ENCODE measurements around the gene ERBB3.

DNA sequence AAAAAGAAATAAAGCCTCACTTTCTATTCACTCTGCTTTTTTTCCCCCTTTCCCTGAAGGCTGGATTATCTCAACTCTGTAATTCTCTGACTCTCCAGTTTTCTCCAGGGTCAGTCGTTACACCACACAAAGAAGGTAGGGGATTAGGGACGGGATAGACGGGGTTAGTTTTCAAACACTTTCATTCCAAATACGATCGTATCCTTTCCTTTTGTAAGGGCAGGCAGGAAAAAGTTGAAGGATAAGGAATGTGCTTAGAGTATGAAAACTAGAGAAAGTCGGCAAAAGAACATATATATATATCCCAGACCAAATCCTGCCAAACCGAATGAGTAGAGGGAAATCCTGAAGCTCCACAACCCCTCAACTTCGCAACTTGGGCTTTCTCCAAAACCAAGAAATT is 47.5 kb downstream of the ERBB3 start:
- no peak for TF ChIP-seq SP1 (CRISPR knock-in tag; conservative IDR thresholded peaks at IDR 0.05)
- TF ChIP-seq CREM (CRISPR knock-in tag; IDR thresholded peaks at IDR 0.05): no peak
- TF ChIP-seq, protein P1, sequence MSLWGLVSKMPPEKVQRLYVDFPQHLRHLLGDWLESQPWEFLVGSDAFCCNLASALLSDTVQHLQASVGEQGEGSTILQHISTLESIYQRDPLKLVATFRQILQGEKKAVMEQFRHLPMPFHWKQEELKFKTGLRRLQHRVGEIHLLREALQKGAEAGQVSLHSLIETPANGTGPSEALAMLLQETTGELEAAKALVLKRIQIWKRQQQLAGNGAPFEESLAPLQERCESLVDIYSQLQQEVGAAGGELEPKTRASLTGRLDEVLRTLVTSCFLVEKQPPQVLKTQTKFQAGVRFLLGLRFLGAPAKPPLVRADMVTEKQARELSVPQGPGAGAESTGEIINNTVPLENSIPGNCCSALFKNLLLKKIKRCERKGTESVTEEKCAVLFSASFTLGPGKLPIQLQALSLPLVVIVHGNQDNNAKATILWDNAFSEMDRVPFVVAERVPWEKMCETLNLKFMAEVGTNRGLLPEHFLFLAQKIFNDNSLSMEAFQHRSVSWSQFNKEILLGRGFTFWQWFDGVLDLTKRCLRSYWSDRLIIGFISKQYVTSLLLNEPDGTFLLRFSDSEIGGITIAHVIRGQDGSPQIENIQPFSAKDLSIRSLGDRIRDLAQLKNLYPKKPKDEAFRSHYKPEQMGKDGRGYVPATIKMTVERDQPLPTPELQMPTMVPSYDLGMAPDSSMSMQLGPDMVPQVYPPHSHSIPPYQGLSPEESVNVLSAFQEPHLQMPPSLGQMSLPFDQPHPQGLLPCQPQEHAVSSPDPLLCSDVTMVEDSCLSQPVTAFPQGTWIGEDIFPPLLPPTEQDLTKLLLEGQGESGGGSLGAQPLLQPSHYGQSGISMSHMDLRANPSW (CRISPR knock-in tag; conservative IDR thresholded peaks at IDR 0.05; ENCODE audit: low read depth): no peak
- no peak for TF ChIP-seq ATF1 (CRISPR knock-in tag; IDR thresholded peaks at IDR 0.05)
- TF ChIP-seq, protein P2, sequence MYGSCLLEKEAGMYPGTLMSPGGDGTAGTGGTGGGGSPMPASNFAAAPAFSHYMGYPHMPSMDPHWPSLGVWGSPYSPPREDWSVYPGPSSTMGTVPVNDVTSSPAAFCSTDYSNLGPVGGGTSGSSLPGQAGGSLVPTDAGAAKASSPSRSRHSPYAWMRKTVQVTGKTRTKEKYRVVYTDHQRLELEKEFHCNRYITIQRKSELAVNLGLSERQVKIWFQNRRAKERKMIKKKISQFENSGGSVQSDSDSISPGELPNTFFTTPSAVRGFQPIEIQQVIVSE (CRISPR knock-in tag; IDR thresholded peaks at IDR 0.05; ENCODE audit: borderline replicate concordance): no peak
- no peak for TF ChIP-seq FOXK1 (CRISPR knock-in tag; IDR thresholded peaks at IDR 0.05)
- TF ChIP-seq, protein P3, sequence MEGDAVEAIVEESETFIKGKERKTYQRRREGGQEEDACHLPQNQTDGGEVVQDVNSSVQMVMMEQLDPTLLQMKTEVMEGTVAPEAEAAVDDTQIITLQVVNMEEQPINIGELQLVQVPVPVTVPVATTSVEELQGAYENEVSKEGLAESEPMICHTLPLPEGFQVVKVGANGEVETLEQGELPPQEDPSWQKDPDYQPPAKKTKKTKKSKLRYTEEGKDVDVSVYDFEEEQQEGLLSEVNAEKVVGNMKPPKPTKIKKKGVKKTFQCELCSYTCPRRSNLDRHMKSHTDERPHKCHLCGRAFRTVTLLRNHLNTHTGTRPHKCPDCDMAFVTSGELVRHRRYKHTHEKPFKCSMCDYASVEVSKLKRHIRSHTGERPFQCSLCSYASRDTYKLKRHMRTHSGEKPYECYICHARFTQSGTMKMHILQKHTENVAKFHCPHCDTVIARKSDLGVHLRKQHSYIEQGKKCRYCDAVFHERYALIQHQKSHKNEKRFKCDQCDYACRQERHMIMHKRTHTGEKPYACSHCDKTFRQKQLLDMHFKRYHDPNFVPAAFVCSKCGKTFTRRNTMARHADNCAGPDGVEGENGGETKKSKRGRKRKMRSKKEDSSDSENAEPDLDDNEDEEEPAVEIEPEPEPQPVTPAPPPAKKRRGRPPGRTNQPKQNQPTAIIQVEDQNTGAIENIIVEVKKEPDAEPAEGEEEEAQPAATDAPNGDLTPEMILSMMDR (IDR thresholded peaks at IDR 0.05): no peak
